ACC112 (cell line): ENCODE data around the gene PMPCA.

ENCODE experiments used
- H2AFZ ChIP-seq: fragments of 200-600 bp; sonication (generic); one replicate; pipeline ENCODE4 v1.6.0; 2017; ENCODE audit warnings: antibody characterized with exemption, low read length; ENCODE audit not compliant: unreplicated experiment
- H3K27ac ChIP-seq: fragments of 200-600 bp; sonication (generic); 2 replicates; pipeline ENCODE4 v1.5.1; 2014; ENCODE audit warnings: low read depth, mild to moderate bottlenecking, antibody characterized with exemption, low read length, moderate library complexity
- H3K27me3 ChIP-seq: fragments of 200-600 bp; sonication (generic); 2 replicates; pipeline ENCODE4 v1.6.1; 2014; ENCODE audit warnings: mild to moderate bottlenecking, antibody characterized with exemption, low read length, moderate library complexity, mixed read lengths; ENCODE audit not compliant: insufficient read depth
- H3K36me3 ChIP-seq: fragments of 200-600 bp; sonication (generic); 2 replicates; pipeline ENCODE4 v1.6.1; 2016; ENCODE audit warnings: mild to moderate bottlenecking, antibody characterized with exemption, low read length, moderate library complexity, mixed read lengths; ENCODE audit not compliant: insufficient read depth
- H3K4me1 ChIP-seq: fragments of 200-600 bp; sonication (generic); one replicate; pipeline ENCODE4 v1.6.1; 2016; ENCODE audit warnings: low read length, mixed read lengths; ENCODE audit not compliant: insufficient read depth, unreplicated experiment, control insufficient read depth
- H3K4me3 ChIP-seq: fragments of 200-600 bp; sonication (generic); 2 replicates; pipeline ENCODE4 v1.5.1; 2014; ENCODE audit warnings: mild to moderate bottlenecking, low read depth, low read length
- H3K79me2 ChIP-seq: fragments of 200-600 bp; sonication (generic); one replicate; pipeline ENCODE4 v1.6.0; 2016; ENCODE audit warnings: low read length; ENCODE audit not compliant: control insufficient read depth, unreplicated experiment, insufficient read depth

The PMPCA gene

DNA sequence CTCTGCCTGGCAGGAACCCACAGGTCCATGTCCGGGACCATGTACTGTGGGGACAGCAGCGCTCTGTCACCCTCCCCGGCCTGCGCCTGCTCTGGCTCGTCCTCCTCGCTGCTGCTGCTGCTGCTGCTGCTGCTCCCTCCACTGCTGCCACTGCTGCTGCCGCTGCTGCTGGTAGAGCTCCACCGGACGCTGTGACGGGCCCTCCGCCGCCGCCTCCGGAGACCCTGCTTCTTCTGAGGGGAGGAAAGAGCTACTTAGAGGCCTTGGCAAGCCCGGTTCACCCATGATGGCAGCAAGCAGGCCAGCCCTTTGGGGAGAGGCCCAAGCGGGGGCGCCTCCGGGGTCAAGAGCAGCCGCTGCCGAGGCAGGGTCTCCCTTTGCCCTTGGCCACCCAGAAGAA lies 27.0 kb upstream of the PMPCA start:
- Histone ChIP-seq H3K36me3 (peaks cover 3% of the 10 kb centered on the region; the same call in 1 of the 2 replicates), H3K79me2 (no peaks in the 10 kb centered on the region), H3K27me3 (no peaks in the 10 kb centered on the region), H2AFZ (no peak overlapping the region), H3K4me1 (no peaks in the 10 kb centered on the region), H3K4me3 (no peak overlapping the region), H3K27ac (no peak overlapping the region)

- H3K79me2 ChIP-seq: no peaks in the 10 kb centered on the region
- H3K36me3 ChIP-seq: peaks cover 3% of the 10 kb centered on the region; the same call in 1 of the 2 replicates
- H2AFZ ChIP-seq: no peak overlapping the region
- no peaks in the 10 kb centered on the region for H3K27me3 ChIP-seq
- H3K4me3 ChIP-seq: no peak overlapping the region
- no peak overlapping the region for H3K27ac ChIP-seq
- H3K4me1 ChIP-seq: no peaks in the 10 kb centered on the region
Measured at GRCh38 chr9:136385015-136385414, 25.4 kb upstream of the PMPCA start.

DNA sequence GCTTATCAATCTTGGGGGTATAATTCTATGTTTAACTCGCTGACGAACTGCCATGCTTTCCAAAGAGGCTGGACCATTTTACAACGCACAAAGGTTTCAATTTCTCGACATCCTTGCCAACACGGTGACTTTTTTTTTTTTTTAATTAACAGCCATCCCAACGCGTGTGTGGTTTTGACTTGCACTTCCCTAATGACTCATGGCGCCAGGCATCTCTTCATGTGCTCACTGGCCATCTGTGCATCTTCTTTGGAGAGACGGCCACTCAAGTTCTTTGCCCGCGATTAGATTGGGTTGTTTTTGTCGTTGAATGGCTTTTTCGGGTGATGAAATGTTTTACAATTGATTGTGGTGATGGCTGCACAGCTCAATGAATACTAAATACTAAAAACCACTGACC lies 24.4 kb upstream of the PMPCA start:
- Histone ChIP-seq H3K4me1 (no peaks in the 10 kb centered on the region), H3K4me3 (no peak overlapping the region), H3K36me3 (peaks cover 3% of the 10 kb centered on the region; the same call in 1 of the 2 replicates), H3K27me3 (no peaks in the 10 kb centered on the region), H3K79me2 (no peaks in the 10 kb centered on the region), H2AFZ (no peak overlapping the region), H3K27ac (no peak overlapping the region)

GRCh38 chr9:136387217-136387616 lies 23.2 kb upstream of the PMPCA start:
- H3K4me3 ChIP-seq: no peak overlapping the region
- no peak overlapping the region for H3K27ac ChIP-seq
- H3K36me3 ChIP-seq: peaks cover 3% of the 10 kb centered on the region; the same call in 1 of the 2 replicates
- H3K79me2 ChIP-seq: no peaks in the 10 kb centered on the region
- no peaks in the 10 kb centered on the region for H3K27me3 ChIP-seq
- H3K4me1 ChIP-seq: no peaks in the 10 kb centered on the region
- no peak overlapping the region for H2AFZ ChIP-seq

DNA sequence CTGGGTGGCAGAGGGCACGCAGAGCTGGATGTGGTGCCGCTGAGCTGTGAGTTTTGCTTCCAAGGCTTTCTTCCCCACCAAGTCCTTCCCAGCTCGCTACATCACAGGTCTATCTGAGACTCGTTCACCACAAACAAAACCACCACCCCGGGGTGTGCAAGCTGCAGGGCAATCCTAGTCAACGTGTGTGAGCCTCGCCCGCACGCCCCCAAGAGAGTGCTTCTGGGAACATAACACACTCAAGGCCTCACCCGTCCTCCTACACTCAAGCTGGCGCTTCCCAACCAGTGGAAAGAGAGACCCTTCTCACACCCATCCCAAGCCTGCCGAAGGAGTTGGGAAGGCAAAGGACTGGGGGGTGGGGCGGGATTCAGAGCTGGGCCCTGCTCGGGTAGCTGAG lies 21.1 kb upstream of the PMPCA start:
- H3K79me2 ChIP-seq: no peaks in the 10 kb centered on the region
- H3K36me3 ChIP-seq: peaks cover 7% of the 10 kb centered on the region; the same call in 1 of the 2 replicates
- no peak overlapping the region for H3K4me3 ChIP-seq
- no peaks in the 10 kb centered on the region for H3K27me3 ChIP-seq
- H3K27ac ChIP-seq: no peak overlapping the region
- no peak overlapping the region for H2AFZ ChIP-seq
- H3K4me1 ChIP-seq: peaks cover 7% of the 10 kb centered on the region

GRCh38 chr9:136391737-136392537 lies 18.5 kb upstream of the PMPCA start:
- Histone ChIP-seq H3K27me3 (no peaks in the 10 kb centered on the region), H3K79me2 (no peaks in the 10 kb centered on the region), H3K36me3 (peaks cover 16% of the 10 kb centered on the region; the same call in 1 of the 2 replicates), H2AFZ (no peak overlapping the region), H3K4me1 (peaks cover 7% of the 10 kb centered on the region), H3K27ac (no peak overlapping the region), H3K4me3 (no peak overlapping the region)

- H3K27me3 ChIP-seq: no peaks in the 10 kb centered on the region
- H3K79me2 ChIP-seq: peaks cover 2% of the 10 kb centered on the region
- H3K27ac ChIP-seq: no peak overlapping the region
- H2AFZ ChIP-seq: no peak overlapping the region
- H3K36me3 ChIP-seq: peaks cover 18% of the 10 kb centered on the region; the same call in 1 of the 2 replicates
- peaks cover 7% of the 10 kb centered on the region for H3K4me1 ChIP-seq
- no peak overlapping the region for H3K4me3 ChIP-seq
Measured at GRCh38 chr9:136392538-136393449, 17.7 kb upstream of the PMPCA start.

DNA sequence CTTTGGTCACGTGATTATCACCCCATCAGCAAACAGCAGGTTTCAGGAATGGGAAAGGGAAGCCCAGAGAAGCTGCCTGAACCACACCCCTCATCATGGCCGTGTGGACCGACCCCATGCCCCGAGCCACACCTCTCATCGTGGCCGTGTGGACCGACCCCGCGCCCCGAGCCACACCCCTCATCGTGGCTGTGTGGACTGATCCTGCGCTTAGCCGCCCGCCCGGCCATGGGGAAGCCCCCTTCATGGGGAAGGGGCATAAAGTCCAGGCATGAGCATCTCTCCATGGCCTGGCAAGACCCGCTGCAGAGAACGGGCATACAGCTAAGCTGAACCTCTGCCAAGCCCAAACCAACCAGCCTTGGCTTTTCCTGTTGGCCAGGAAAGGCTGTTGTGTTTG lies 16.9 kb upstream of the PMPCA start:
- H3K79me2 ChIP-seq: peaks cover 9% of the 10 kb centered on the region
- H3K36me3 ChIP-seq: peaks cover 18% of the 10 kb centered on the region; the same call in 1 of the 2 replicates
- H2AFZ ChIP-seq: no peak overlapping the region
- no peak overlapping the region for H3K4me3 ChIP-seq
- H3K4me1 ChIP-seq: peaks cover 13% of the 10 kb centered on the region
- no peak overlapping the region for H3K27ac ChIP-seq
- no peaks in the 10 kb centered on the region for H3K27me3 ChIP-seq

DNA sequence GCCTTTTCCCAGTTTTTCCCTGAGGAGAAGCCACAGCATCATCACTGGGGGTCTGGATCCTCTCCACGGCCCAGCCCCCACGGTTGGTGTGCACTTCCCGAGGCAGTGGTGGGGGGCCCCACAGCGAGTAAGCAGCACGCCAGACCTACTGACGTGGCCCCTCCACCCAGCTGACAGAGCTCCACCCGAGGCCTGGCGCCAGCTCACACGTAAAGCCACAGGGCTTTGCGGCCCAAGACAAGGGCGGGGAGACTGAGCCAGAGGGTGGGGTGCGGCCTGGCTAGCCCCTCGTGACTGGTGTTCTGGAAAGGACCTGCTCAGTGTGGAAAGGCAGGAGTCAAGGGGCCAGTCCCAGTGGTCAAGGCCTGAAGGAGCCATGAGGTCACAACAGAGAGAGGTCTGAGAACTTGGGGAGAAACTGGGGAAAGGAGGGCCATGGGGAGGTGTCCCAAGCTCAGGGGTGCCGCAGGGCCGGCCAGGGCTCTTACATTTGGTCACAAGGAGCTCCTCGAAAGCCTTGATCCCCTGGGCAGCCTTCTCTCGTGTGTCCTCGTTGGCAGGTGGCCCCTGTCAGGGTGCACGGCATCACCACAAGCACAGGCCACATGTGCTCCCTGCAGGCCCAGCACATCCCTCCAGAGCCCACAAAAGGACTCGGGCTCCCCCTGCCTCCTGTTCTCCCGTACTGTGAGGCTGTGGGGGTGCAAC lies 16.0 kb upstream of the PMPCA start:
- no peak overlapping the region for H3K4me3 ChIP-seq

GRCh38 chr9:136395020-136395340 lies 15.5 kb upstream of the PMPCA start:
- H3K27ac ChIP-seq: no peak overlapping the region
- no peaks in the 10 kb centered on the region for H3K27me3 ChIP-seq
- no peak overlapping the region for H2AFZ ChIP-seq
- no peak overlapping the region for H3K4me3 ChIP-seq
- peaks cover 23% of the 10 kb centered on the region for H3K79me2 ChIP-seq
- peaks cover 18% of the 10 kb centered on the region; the same call in 1 of the 2 replicates for H3K36me3 ChIP-seq
- H3K4me1 ChIP-seq: peaks cover 18% of the 10 kb centered on the region

More for the DNA sequence above, 16.0 kb upstream of the PMPCA start:
- Histone ChIP-seq H3K36me3 (peaks cover 18% of the 10 kb centered on the region; the same call in 1 of the 2 replicates), H2AFZ (no peak overlapping the region), H3K27me3 (no peaks in the 10 kb centered on the region), H3K79me2 (peaks cover 18% of the 10 kb centered on the region), H3K27ac (no peak overlapping the region), H3K4me1 (peaks cover 18% of the 10 kb centered on the region)
